HepG2 (cell line): ENCODE results near the gene EIF4A3. TPM values are rescaled to one million over a fixed set of nuclear protein-coding genes. Genes with fewer than 3 reads are reported as not detected.

ENCODE experiments used
- ATF7 ChIP-seq, 2 experiments: fragments of 450-650 bp in 1 of 2; sonication (generic) in 1 of 2; formaldehyde crosslinking in 1 of 2; IDR thresholded peaks; 2 replicates each; pipeline versions ENCODE4 v1.4.0 to v1.6.1; 2016 to 2020; ENCODE audit warnings: antibody characterized with exemption in 1 of 2, mild to moderate bottlenecking in 1 of 2, missing genetic modification reagents in 1 of 2
- KDM2A ChIP-seq: sonication (generic); formaldehyde crosslinking; IDR thresholded peaks from 2 replicates; pipeline ENCODE4 v1.4.0; 2020; ENCODE audit warnings: low read depth, missing genetic modification reagents, borderline replicate concordance
- MAFK ChIP-seq, 2 experiments: IDR thresholded peaks in 1 of 2; conservative IDR thresholded peaks in 1 of 2; 2 replicates each; pipeline ENCODE4 v1.6.1; 2011; ENCODE audit warnings: improper control_type of control experiment in 2 of 2, low read length in 2 of 2
- MYNN ChIP-seq: sonication (generic); formaldehyde crosslinking; IDR thresholded peaks from 2 replicates; pipeline ENCODE4 v1.4.0; 2020; ENCODE audit warnings: mild to moderate bottlenecking, low read depth, missing genetic modification reagents
- SP4 ChIP-seq: sonication (generic); formaldehyde crosslinking; IDR thresholded peaks from 2 replicates; pipeline ENCODE4 v1.8.1; 2023; ENCODE audit warnings: mild to moderate bottlenecking, missing genetic modification reagents
- ZNF20 ChIP-seq: sonication (generic); formaldehyde crosslinking; IDR thresholded peaks from 2 replicates; pipeline ENCODE4 v1.4.0; 2020; ENCODE audit warnings: mild to moderate bottlenecking, moderate library complexity, missing genetic modification reagents
- ZNF282 ChIP-seq: fragments of 450-650 bp; IDR thresholded peaks from 2 replicates; pipeline ENCODE4 v1.6.1; 2018; ENCODE audit not compliant: partially characterized antibody
- ZNF430 ChIP-seq: sonication (generic); formaldehyde crosslinking; IDR thresholded peaks from 2 replicates; pipeline ENCODE4 v1.9.0; 2021; ENCODE audit warnings: mild to moderate bottlenecking, missing genetic modification reagents
- ZNF44 ChIP-seq: sonication (generic); formaldehyde crosslinking; IDR thresholded peaks from 2 replicates; pipeline ENCODE4 v1.5.1; 2020; ENCODE audit warnings: mild to moderate bottlenecking, missing genetic modification reagents
- ZNF670 ChIP-seq: sonication (generic); formaldehyde crosslinking; IDR thresholded peaks from 2 replicates; pipeline ENCODE4 v1.8.0; 2022; ENCODE audit warnings: mild to moderate bottlenecking, missing genetic modification reagents, borderline replicate concordance
- polyA plus RNA-seq, 8 experiments: library from polyadenylated mRNA; depleted of rRNA in 3 of 8; stranded (reverse) in 7 of 8; unstranded in 1 of 8; fragments of >200 nt; fragmentation: Illumina TruSeq in 4 of 8; extraction: Trizol in 4 of 8; gene quantifications; 2 replicates each; pipeline versions ENCODE4 v1.2.1 to v1.2.3, GENCODE V29; 2011 to 2016; ENCODE audit warnings: low read depth in 4 of 8, missing spikeins in 1 of 8, mixed read lengths in 1 of 8; ENCODE audit not compliant: insufficient read depth in 1 of 8
- total RNA-seq, 5 experiments: library from RNA; depleted of rRNA; stranded (reverse); fragments of >200 nt; fragmentation: Illumina TruSeq; extraction: Trizol; gene quantifications; 2 replicates each; pipeline ENCODE4 v1.2.3, GENCODE V29; 2016; ENCODE audit warnings: low read depth in 1 of 5
- TF ChIP-seq, protein P1 (sequence below): sonication (generic); formaldehyde crosslinking; IDR thresholded peaks from 2 replicates; pipeline ENCODE4 v1.5.0; 2020; ENCODE audit warnings: missing genetic modification reagents, mild to moderate bottlenecking, borderline replicate concordance
- TF ChIP-seq, protein P2 (sequence below): sonication (generic); formaldehyde crosslinking; IDR thresholded peaks from 2 replicates; pipeline ENCODE4 v1.5.0; 2020; ENCODE audit warnings: mild to moderate bottlenecking, missing genetic modification reagents
- TF ChIP-seq, protein P3 (sequence below): sonication (generic); formaldehyde crosslinking; IDR thresholded peaks from 2 replicates; pipeline ENCODE4; 2020; ENCODE audit warnings: missing genetic modification reagents, mild to moderate bottlenecking, borderline replicate concordance
- TF ChIP-seq, protein P4 (sequence below): sonication (generic); formaldehyde crosslinking; IDR thresholded peaks from 2 replicates; pipeline ENCODE4 v1.4.0; 2020; ENCODE audit warnings: mild to moderate bottlenecking, low read depth, missing genetic modification reagents
- TF ChIP-seq, protein P5 (sequence below): IDR thresholded peaks from 2 replicates; pipeline ENCODE4 v1.6.1; 2016; ENCODE audit warnings: control low read depth
- TF ChIP-seq, protein P6 (sequence below): sonication (generic); formaldehyde crosslinking; IDR thresholded peaks from 2 replicates; pipeline ENCODE4 v1.4.0; 2020; ENCODE audit warnings: missing genetic modification reagents

The EIF4A3 gene
- total and polyA plus RNA-seq, 2 of the 13 experiments (the other 11 are each of a cell fraction or from before 2014, with no cell fraction given), result 145 to 187 TPM

DNA sequence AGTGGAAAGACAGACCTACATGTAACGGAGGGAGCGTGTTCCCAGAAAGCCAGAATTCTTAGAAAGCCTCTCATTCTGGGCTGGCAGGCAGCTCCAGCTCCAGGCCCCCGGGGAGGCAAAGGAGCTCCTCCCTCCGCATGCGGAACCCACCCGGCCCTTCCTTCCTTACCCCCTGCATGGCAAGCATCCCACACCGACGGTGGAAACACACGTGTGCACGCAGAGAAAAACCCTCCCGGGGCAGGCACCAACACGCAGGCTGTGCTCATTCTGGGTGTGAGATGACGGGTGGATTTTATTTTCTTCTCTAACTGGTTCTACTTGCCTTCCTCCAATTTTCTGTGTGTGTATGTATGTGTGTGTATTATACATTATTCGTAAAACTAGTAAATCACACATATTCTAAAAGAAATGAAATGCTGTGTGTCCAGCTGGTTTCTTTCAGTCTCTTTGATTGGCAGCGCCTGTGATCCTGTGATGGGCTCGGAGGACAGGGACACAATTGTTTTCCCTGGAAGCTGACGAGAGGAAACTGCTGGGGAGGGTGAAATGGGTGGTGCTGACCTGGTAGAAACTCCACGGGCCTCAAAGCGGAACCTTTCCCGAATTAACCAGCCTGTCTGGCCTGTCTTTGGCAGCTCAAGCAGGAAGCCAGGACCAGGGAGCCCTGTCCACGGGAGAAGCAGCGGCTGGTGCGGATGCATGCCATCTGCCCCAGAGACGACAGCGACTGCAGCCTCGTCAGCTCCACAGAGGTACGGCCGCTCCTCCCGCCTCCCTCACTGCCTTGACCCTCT, 45.1 kb upstream of the EIF4A3 start (continued):
- TF ChIP-seq KDM2A (CRISPR knock-in tag) (0 out of 2 replicates have a peak, but pooled peaks have one; percentile 33), ZNF282 (no peak), ZNF44 (CRISPR knock-in tag) (no peak), ATF7 (IDR thresholded peaks at IDR 0.05) (no peak), ATF7 (CRISPR knock-in tag; IDR thresholded peaks at IDR 0.05) (no peak), ZNF670 (CRISPR knock-in tag) (no peak), ZNF20 (CRISPR knock-in tag) (no peak), MAFK (conservative IDR thresholded peaks at IDR 0.05 in 1 of 2, IDR thresholded peaks at IDR 0.05 in 1 of 2; ENCODE audit: low read length in 2 of 2) (0 out of 4 replicates have a peak, but pooled peaks of 1 of the 2 experiments have one; percentile 14), ZNF430 (CRISPR knock-in tag) (0 out of 2 replicates have a peak, but pooled peaks have one; percentile 37), SP4 (CRISPR knock-in tag) (no peak), MYNN (CRISPR knock-in tag) (no peak)
- TF ChIP-seq, protein P1, sequence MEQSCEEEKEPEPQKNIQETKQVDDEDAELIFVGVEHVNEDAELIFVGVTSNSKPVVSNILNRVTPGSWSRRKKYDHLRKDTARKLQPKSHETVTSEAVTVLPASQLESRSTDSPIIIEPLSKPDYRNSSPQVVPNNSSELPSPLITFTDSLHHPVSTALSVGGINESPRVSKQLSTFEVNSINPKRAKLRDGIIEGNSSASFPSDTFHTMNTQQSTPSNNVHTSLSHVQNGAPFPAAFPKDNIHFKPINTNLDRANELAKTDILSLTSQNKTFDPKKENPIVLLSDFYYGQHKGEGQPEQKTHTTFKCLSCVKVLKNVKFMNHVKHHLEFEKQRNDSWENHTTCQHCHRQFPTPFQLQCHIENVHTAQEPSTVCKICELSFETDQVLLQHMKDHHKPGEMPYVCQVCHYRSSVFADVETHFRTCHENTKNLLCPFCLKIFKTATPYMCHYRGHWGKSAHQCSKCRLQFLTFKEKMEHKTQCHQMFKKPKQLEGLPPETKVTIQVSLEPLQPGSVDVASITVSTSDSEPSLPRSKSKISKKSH (CRISPR knock-in tag), result 0 out of 2 replicates have a peak, but pooled peaks have one; percentile 45
- TF ChIP-seq, protein P2, sequence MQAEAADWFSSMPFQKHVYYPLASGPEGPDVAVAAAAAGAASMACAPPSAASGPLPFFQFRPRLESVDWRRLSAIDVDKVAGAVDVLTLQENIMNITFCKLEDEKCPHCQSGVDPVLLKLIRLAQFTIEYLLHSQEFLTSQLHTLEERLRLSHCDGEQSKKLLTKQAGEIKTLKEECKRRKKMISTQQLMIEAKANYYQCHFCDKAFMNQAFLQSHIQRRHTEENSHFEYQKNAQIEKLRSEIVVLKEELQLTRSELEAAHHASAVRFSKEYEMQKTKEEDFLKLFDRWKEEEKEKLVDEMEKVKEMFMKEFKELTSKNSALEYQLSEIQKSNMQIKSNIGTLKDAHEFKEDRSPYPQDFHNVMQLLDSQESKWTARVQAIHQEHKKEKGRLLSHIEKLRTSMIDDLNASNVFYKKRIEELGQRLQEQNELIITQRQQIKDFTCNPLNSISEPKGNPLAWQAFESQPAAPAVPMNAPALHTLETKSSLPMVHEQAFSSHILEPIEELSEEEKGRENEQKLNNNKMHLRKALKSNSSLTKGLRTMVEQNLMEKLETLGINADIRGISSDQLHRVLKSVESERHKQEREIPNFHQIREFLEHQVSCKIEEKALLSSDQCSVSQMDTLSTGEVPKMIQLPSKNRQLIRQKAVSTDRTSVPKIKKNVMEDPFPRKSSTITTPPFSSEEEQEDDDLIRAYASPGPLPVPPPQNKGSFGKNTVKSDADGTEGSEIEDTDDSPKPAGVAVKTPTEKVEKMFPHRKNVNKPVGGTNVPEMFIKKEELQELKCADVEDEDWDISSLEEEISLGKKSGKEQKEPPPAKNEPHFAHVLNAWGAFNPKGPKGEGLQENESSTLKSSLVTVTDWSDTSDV (CRISPR knock-in tag), result 0 out of 2 replicates have a peak, but pooled peaks have one; percentile 62
- TF ChIP-seq, protein P3, sequence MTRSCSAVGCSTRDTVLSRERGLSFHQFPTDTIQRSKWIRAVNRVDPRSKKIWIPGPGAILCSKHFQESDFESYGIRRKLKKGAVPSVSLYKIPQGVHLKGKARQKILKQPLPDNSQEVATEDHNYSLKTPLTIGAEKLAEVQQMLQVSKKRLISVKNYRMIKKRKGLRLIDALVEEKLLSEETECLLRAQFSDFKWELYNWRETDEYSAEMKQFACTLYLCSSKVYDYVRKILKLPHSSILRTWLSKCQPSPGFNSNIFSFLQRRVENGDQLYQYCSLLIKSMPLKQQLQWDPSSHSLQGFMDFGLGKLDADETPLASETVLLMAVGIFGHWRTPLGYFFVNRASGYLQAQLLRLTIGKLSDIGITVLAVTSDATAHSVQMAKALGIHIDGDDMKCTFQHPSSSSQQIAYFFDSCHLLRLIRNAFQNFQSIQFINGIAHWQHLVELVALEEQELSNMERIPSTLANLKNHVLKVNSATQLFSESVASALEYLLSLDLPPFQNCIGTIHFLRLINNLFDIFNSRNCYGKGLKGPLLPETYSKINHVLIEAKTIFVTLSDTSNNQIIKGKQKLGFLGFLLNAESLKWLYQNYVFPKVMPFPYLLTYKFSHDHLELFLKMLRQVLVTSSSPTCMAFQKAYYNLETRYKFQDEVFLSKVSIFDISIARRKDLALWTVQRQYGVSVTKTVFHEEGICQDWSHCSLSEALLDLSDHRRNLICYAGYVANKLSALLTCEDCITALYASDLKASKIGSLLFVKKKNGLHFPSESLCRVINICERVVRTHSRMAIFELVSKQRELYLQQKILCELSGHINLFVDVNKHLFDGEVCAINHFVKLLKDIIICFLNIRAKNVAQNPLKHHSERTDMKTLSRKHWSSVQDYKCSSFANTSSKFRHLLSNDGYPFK (CRISPR knock-in tag), result no peak
- TF ChIP-seq, protein P4, sequence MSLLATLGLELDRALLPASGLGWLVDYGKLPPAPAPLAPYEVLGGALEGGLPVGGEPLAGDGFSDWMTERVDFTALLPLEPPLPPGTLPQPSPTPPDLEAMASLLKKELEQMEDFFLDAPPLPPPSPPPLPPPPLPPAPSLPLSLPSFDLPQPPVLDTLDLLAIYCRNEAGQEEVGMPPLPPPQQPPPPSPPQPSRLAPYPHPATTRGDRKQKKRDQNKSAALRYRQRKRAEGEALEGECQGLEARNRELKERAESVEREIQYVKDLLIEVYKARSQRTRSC (CRISPR knock-in tag), result no peak
- TF ChIP-seq, protein P5, sequence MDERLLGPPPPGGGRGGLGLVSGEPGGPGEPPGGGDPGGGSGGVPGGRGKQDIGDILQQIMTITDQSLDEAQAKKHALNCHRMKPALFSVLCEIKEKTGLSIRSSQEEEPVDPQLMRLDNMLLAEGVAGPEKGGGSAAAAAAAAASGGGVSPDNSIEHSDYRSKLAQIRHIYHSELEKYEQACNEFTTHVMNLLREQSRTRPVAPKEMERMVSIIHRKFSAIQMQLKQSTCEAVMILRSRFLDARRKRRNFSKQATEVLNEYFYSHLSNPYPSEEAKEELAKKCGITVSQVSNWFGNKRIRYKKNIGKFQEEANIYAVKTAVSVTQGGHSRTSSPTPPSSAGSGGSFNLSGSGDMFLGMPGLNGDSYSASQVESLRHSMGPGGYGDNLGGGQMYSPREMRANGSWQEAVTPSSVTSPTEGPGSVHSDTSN (CRISPR knock-in tag), result peak; percentile 67
- TF ChIP-seq, protein P6, sequence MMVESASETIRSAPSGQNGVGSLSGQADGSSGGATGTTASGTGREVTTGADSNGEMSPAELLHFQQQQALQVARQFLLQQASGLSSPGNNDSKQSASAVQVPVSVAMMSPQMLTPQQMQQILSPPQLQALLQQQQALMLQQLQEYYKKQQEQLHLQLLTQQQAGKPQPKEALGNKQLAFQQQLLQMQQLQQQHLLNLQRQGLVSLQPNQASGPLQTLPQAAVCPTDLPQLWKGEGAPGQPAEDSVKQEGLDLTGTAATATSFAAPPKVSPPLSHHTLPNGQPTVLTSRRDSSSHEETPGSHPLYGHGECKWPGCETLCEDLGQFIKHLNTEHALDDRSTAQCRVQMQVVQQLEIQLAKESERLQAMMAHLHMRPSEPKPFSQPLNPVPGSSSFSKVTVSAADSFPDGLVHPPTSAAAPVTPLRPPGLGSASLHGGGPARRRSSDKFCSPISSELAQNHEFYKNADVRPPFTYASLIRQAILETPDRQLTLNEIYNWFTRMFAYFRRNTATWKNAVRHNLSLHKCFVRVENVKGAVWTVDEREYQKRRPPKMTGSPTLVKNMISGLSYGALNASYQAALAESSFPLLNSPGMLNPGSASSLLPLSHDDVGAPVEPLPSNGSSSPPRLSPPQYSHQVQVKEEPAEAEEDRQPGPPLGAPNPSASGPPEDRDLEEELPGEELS (CRISPR knock-in tag), result no peak
